K562 (cell line): ENCODE measurements around the gene MOCS3. TPM values are rescaled to one million over a fixed set of nuclear protein-coding genes. Genes with fewer than 3 reads are reported as not detected.

Source experiments
- ATAC-seq: fragments of 200-7000 bp; cut with Tn5 transposase; 3 replicates; pipeline ENCODE4 v1.9.1; 2020; ENCODE audit warnings: moderate library complexity
- BruUV-seq: library from RNA; stranded (reverse); fragments of 400-500 nt; replicated peaks from 2 replicates; lab custom pipeline; 2021; lab: Mats Ljungman, UMichigan
- CTCF ChIA-PET: fragments of 300-600 bp; formaldehyde crosslinking; extraction: SDS; loops from one replicate; lab custom pipeline; 2021; ENCODE audit warnings: low intra/inter-chr PET ratio; lab: Yijun Ruan, JAX
- POLR2A ChIA-PET: fragments of 300-600, 350-650 bp; sonication (Branson Sonifier 250); formaldehyde crosslinking; extraction: SDS; loops from one replicate; lab custom pipeline; 2021; ENCODE audit warnings: antibody characterized with exemption, inconsistent platforms; lab: Yijun Ruan, JAX
- DNase-seq, 4 experiments: peaks; one replicate each; pipeline versions ENCODE4 v3.0.0 to v3.0.0-alpha.2; 2011 to 2018; ENCODE audit warnings: low spot score in 3 of 4, mixed read lengths in 3 of 4; ENCODE audit errors: extremely low read depth in 1 of 4
- FAIRE-seq: peaks from 2 replicates; lab custom pipeline; 2011; peaks lifted over from hg19 to GRCh38; lab: Jason Lieb, UNC
- H2AFZ ChIP-seq: 2 replicates; pipeline ENCODE4 v1.6.0; 2011; ENCODE audit warnings: low read depth, low read length, control low read depth, inconsistent platforms
- H3K27ac ChIP-seq: fragments of 200-600 bp; 3 replicates; pipeline ENCODE4 v1.8.0; 2011; ENCODE audit warnings: low read depth, mild to moderate bottlenecking, control low read depth, inconsistent platforms, low read length, moderate library complexity, mixed read lengths; ENCODE audit errors: extremely low read depth
- H3K27me3 ChIP-seq, 2 experiments: fragments of 300-600 bp in 1 of 2; 2 replicates in 1 of 2; 3 replicates in 1 of 2; pipeline versions ENCODE4 v1.6.0 to v1.8.0; 2011; ENCODE audit warnings: inconsistent platforms in 2 of 2, low read length in 2 of 2, mild to moderate bottlenecking in 1 of 2, mixed read lengths in 1 of 2, moderate library complexity in 1 of 2; ENCODE audit not compliant: control insufficient read depth in 2 of 2, insufficient read depth in 2 of 2
- H3K36me3 ChIP-seq: fragments of 300-600 bp; 3 replicates; pipeline ENCODE4 v1.8.0; 2011; ENCODE audit warnings: mild to moderate bottlenecking, low read length, inconsistent platforms; ENCODE audit not compliant: control insufficient read depth, insufficient read depth
- H3K4me1 ChIP-seq, 2 experiments: fragments of 200-600 bp in 1 of 2; replicated peaks in 1 of 2; 2 replicates in 1 of 2; 3 replicates in 1 of 2; pipeline versions ENCODE4 v1.5.1 to v1.8.0; 2011; ENCODE audit warnings: inconsistent platforms in 2 of 2, low read length in 2 of 2, mild to moderate bottlenecking in 1 of 2, mixed read lengths in 1 of 2, moderate library complexity in 1 of 2; ENCODE audit not compliant: control insufficient read depth in 2 of 2, insufficient read depth in 2 of 2
- H3K4me2 ChIP-seq: 2 replicates; pipeline ENCODE4 v1.6.1; 2011; ENCODE audit warnings: low read length, control low read depth, inconsistent platforms, mixed read lengths; ENCODE audit not compliant: insufficient read depth
- H3K4me3 ChIP-seq: fragments of 200-600 bp; sonication (generic), shearing (Covaris generic); 2 replicates; pipeline ENCODE4 v1.5.1; 2016; ENCODE audit warnings: control low read depth, inconsistent platforms
- H3K79me2 ChIP-seq: fragments of 200-600 bp; 3 replicates; pipeline ENCODE4 v1.8.0; 2011; ENCODE audit warnings: low read length, inconsistent platforms; ENCODE audit not compliant: control insufficient read depth, insufficient read depth
- H3K9ac ChIP-seq, 2 experiments: 2 replicates each; pipeline versions ENCODE4 v1.6.0 to v1.6.1; 2011; ENCODE audit warnings: low read depth in 2 of 2, low read length in 2 of 2, control low read depth in 1 of 2, inconsistent platforms in 1 of 2, mild to moderate bottlenecking in 1 of 2, mixed read lengths in 1 of 2; ENCODE audit not compliant: insufficient read depth in 1 of 2
- H3K9me1 ChIP-seq: one replicate; pipeline ENCODE4 v1.6.0; 2011; ENCODE audit warnings: inconsistent platforms, mild to moderate bottlenecking, low read length, moderate library complexity; ENCODE audit not compliant: control insufficient read depth, insufficient read depth
- H3K9me3 ChIP-seq: replicated peaks from 2 replicates; pipeline ENCODE4 v1.5.1; 2011; ENCODE audit warnings: low read depth, low read length, inconsistent platforms; ENCODE audit not compliant: control insufficient read depth, insufficient read depth
- H4K20me1 ChIP-seq: replicated peaks from 2 replicates; pipeline ENCODE4 v1.6.1; 2011; ENCODE audit warnings: low read length, inconsistent platforms, mixed read lengths; ENCODE audit not compliant: control insufficient read depth, insufficient read depth
- CBFB ChIP-seq: sonication (generic); formaldehyde crosslinking; IDR thresholded peaks from 2 replicates; pipeline ENCODE4 v1.4.0; 2020; ENCODE audit warnings: mild to moderate bottlenecking, missing genetic modification reagents
- ERF ChIP-seq: fragments of 450-650 bp; formaldehyde crosslinking; IDR thresholded peaks from 2 replicates; pipeline ENCODE4 v1.4.0; 2020; ENCODE audit warnings: mild to moderate bottlenecking, mixed read lengths
- HSF4 ChIP-seq: fragments of 250-450 bp; sonication (Bioruptor Pico); IDR thresholded peaks from 2 replicates; pipeline ENCODE4 v2.1.2; 2022; ENCODE audit warnings: mild to moderate bottlenecking, moderate library complexity, borderline replicate concordance
- ILK ChIP-seq: fragments of 450-650 bp; IDR thresholded peaks from 2 replicates; pipeline ENCODE4 v1.6.1; 2016; ENCODE audit warnings: missing genetic modification characterization, low read depth, mild to moderate bottlenecking, missing compliant biosample characterization, moderate library complexity, borderline replicate concordance
- KDM1A ChIP-seq, 2 experiments: fragments of 450-650 bp; IDR thresholded peaks; 2 replicates each; pipeline ENCODE4 v1.6.1; 2016; ENCODE audit warnings: mild to moderate bottlenecking in 2 of 2
- MEF2D ChIP-seq: conservative IDR thresholded peaks from 2 replicates; pipeline ENCODE4 v1.6.1; 2016; ENCODE audit warnings: low read depth, missing genetic modification characterization, missing compliant biosample characterization
- NCOA4 ChIP-seq: fragments of 450-650 bp; IDR thresholded peaks from 2 replicates; pipeline ENCODE4 v1.6.1; 2018; ENCODE audit warnings: mild to moderate bottlenecking; ENCODE audit not compliant: partially characterized antibody
- PPARD ChIP-seq: fragments of 250-450 bp; sonication (Bioruptor Pico); IDR thresholded peaks from 2 replicates; pipeline ENCODE4 v1.8.0; 2022; ENCODE audit warnings: inconsistent platforms, mild to moderate bottlenecking, moderate library complexity
- TCFL5 ChIP-seq: fragments of 250-450 bp; sonication (Bioruptor Pico); conservative IDR thresholded peaks from 2 replicates; pipeline ENCODE4 v1.6.1; 2021; ENCODE audit warnings: mild to moderate bottlenecking, moderate library complexity, matching md5 sums
- TOE1 ChIP-seq, 2 experiments: fragments of 450-650 bp in 1 of 2; sonication (generic) in 1 of 2; formaldehyde crosslinking in 1 of 2; IDR thresholded peaks; 2 replicates each; pipeline versions ENCODE4 v1.7.1 to v1.8.0; 2016 to 2022; ENCODE audit warnings: borderline replicate concordance in 2 of 2, mild to moderate bottlenecking in 2 of 2, antibody characterized with exemption in 1 of 2, inconsistent platforms in 1 of 2, low read depth in 1 of 2, missing genetic modification reagents in 1 of 2, moderate library complexity in 1 of 2
- ZNF174 ChIP-seq: fragments of 250-450 bp; sonication (Bioruptor Pico); IDR thresholded peaks from 2 replicates; pipeline ENCODE4 v1.4.0; 2020; ENCODE audit warnings: mild to moderate bottlenecking
- ZNF668 ChIP-seq: fragments of 250-450 bp; sonication (Bioruptor Pico); IDR thresholded peaks from 2 replicates; pipeline ENCODE4 v1.8.0; 2022; ENCODE audit warnings: mild to moderate bottlenecking, inconsistent platforms
- WGBS: fragments of 100-300 bp; shearing (Covaris generic); methylation state at CpG from one replicate; pipeline ENCODE4 v1.1.6; 2016; ENCODE audit warnings: low coverage, mixed read lengths; ENCODE audit not compliant: insufficient coverage; ENCODE audit errors: missing lambda C conversion rate; 5-methylcytosine and 5-hydroxymethylcytosine counted together
- in situ Hi-C: fragments of 300-500 bp; cut with MboI; formaldehyde crosslinking; loops from 4 replicates; pipeline ENCODE4 v1.15.0; 2018; ENCODE audit warnings: inconsistent platforms, mixed read lengths
- intact Hi-C: fragments of 100-400 bp; cut with micrococcal nuclease; formaldehyde crosslinking; loops from 2 replicates; pipeline ENCODE4 v1.14.2; 2022
- polyA plus RNA-seq, 8 experiments: library from polyadenylated mRNA; depleted of rRNA in 4 of 8; stranded (reverse) in 5 of 8; unstranded in 3 of 8; fragments of >200 nt; fragmentation: Nextera tagmentation in 2 of 8; fragmentation: Illumina TruSeq in 1 of 8; extraction: Ambion mirVana in 2 of 8; extraction: Trizol in 1 of 8; gene quantifications; 2 replicates each; pipeline versions ENCODE4 v1.2.1 to v1.2.3, GENCODE V29; 2011 to 2014; ENCODE audit warnings: inconsistent platforms in 1 of 8, missing spikeins in 1 of 8
- total RNA-seq, 7 experiments: library from RNA; depleted of rRNA in 6 of 7; stranded (reverse); fragments of >200 nt in 6 of 7; fragmentation: Illumina TruSeq in 2 of 7; extraction: Trizol in 2 of 7; gene quantifications; 2 replicates each; pipeline versions ENCODE4 v1.2.1 to v1.2.3, GENCODE V29; 2011 to 2021; ENCODE audit warnings: low replicate concordance in 1 of 7
- TF ChIP-seq, protein P1 (sequence below): IDR thresholded peaks from 2 replicates; pipeline ENCODE4 v1.6.1; 2012; ENCODE audit warnings: low read depth, low read length, improper control_type of control experiment, borderline replicate concordance
- TF ChIP-seq, protein P2 (sequence below): fragments of 200-800 bp; sonication (Bioruptor generic); IDR thresholded peaks from 2 replicates; pipeline ENCODE4 v1.6.1; 2017; ENCODE audit warnings: missing genetic modification characterization, missing compliant biosample characterization
- TF ChIP-seq, protein P3 (sequence below): sonication (generic); formaldehyde crosslinking; IDR thresholded peaks from 2 replicates; pipeline ENCODE4 v1.8.1; 2023; ENCODE audit warnings: mild to moderate bottlenecking, missing genetic modification reagents

MOCS3 gene
- total and polyA plus RNA-seq, 9 of the 15 experiments (the other 6 are each of a cell fraction or from before 2014, with no cell fraction given), result 0.70 to 6.2 (median 2.9) TPM

DNA sequence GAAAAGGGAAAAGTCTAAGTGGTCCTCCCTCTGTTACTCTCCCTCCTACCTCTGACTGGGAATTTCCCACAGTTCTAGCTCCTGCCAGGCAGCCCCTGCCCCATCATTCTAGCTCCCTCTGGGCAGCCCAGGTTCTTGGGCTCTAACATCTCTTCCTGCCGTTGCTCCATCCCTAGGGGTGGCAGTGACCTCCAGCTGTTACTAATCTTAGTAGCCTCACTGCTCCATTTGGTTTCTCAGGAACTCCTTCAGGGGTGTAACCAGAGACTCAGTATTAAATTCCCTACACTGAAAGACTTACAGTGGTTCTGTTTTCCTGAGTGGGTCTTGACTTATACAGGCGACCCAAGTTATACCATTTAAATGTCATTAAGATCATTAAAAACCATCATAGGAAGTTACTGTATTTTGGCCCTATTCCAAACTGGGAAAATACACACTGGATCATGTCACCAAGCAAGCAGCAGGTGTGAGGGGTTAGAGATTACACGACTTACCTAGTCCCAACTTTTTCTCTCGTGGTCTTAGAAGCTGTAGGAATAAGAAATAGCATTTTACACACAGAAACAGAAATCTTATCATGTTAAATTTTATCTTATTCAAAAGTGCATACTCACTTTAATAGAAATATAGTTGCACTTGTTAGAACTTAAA, 10.4 kb upstream of the MOCS3 start:
- Histone ChIP-seq H3K27ac (no peak overlapping the region), H3K4me1 (no peaks in the 10 kb centered on the region), H3K79me2 (peaks cover 12% of the 10 kb centered on the region), H3K9me1 (no peaks in the 10 kb centered on the region), H3K9me3 (no peaks in the 10 kb centered on the region), H3K36me3 (peaks cover 89% of the 10 kb centered on the region), H3K9ac (no peak overlapping the region), H3K4me2 (no peak overlapping the region), H2AFZ (no peak overlapping the region), H4K20me1 (no peaks in the 10 kb centered on the region), H3K27me3 (no peaks in the 10 kb centered on the region), H3K4me3 (no peak overlapping the region)
- in situ Hi-C loops (no loop called here), intact Hi-C loops (no loop called here)
- DNase-seq (no peak), FAIRE-seq (no peak), ATAC-seq (no peak)
- ChIA-PET CTCF (no interaction called here), POLR2A (interaction anchor here (1.8 kb wide), 1 partner anchor 10 kb away, joined by 8 read pairs; the partner anchor contains the start of genes DPM1 and MOCS3)
- 92% methylated on average over 4 of the region's 4 CpGs for WGBS
- BruUV-seq, result no TSS peak
- TF ChIP-seq KDM1A (IDR thresholded peaks at IDR 0.05), result no peak
- TF ChIP-seq ERF (CRISPR knock-in tag), result no peak
- no peak for TF ChIP-seq ZNF668 (CRISPR knock-in tag)
- TF ChIP-seq TCFL5 (CRISPR knock-in tag), result no peak
- TF ChIP-seq, protein P1, sequence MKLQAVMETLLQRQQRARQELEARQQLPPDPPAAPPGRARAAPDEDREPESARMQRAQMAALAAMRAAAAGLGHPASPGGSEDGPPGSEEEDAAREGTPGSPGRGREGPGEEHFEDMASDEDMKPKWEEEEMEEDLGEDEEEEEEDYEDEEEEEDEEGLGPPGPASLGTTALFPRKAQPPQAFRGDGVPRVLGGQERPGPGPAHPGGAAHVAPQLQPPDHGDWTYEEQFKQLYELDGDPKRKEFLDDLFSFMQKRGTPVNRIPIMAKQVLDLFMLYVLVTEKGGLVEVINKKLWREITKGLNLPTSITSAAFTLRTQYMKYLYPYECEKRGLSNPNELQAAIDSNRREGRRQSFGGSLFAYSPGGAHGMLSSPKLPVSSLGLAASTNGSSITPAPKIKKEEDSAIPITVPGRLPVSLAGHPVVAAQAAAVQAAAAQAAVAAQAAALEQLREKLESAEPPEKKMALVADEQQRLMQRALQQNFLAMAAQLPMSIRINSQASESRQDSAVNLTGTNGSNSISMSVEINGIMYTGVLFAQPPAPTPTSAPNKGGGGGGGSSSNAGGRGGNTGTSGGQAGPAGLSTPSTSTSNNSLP, result no peak
- TF ChIP-seq ILK (tag), result no peak
- TF ChIP-seq, protein P2, sequence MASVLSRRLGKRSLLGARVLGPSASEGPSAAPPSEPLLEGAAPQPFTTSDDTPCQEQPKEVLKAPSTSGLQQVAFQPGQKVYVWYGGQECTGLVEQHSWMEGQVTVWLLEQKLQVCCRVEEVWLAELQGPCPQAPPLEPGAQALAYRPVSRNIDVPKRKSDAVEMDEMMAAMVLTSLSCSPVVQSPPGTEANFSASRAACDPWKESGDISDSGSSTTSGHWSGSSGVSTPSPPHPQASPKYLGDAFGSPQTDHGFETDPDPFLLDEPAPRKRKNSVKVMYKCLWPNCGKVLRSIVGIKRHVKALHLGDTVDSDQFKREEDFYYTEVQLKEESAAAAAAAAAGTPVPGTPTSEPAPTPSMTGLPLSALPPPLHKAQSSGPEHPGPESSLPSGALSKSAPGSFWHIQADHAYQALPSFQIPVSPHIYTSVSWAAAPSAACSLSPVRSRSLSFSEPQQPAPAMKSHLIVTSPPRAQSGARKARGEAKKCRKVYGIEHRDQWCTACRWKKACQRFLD (CRISPR knock-in tag), result no peak
- TF ChIP-seq, protein P3, sequence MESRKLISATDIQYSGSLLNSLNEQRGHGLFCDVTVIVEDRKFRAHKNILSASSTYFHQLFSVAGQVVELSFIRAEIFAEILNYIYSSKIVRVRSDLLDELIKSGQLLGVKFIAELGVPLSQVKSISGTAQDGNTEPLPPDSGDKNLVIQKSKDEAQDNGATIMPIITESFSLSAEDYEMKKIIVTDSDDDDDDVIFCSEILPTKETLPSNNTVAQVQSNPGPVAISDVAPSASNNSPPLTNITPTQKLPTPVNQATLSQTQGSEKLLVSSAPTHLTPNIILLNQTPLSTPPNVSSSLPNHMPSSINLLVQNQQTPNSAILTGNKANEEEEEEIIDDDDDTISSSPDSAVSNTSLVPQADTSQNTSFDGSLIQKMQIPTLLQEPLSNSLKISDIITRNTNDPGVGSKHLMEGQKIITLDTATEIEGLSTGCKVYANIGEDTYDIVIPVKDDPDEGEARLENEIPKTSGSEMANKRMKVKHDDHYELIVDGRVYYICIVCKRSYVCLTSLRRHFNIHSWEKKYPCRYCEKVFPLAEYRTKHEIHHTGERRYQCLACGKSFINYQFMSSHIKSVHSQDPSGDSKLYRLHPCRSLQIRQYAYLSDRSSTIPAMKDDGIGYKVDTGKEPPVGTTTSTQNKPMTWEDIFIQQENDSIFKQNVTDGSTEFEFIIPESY, result no peak
- no peak for TF ChIP-seq CBFB (CRISPR knock-in tag)
- no peak for TF ChIP-seq MEF2D (tag)
- no peak for TF ChIP-seq PPARD (CRISPR knock-in tag)
- TF ChIP-seq HSF4, result no peak
- TF ChIP-seq ZNF174 (CRISPR knock-in tag), result no peak
- no peak for TF ChIP-seq NCOA4
- no peak for TF ChIP-seq TOE1 (IDR thresholded peaks at IDR 0.05; ENCODE audit: borderline replicate concordance)
- no peak for TF ChIP-seq TOE1 (CRISPR knock-in tag; IDR thresholded peaks at IDR 0.05; ENCODE audit: borderline replicate concordance, low read depth)
